ENCODE measurements around the gene TRIO. TPM values are rescaled to one million over a fixed set of nuclear protein-coding genes. Genes with fewer than 3 reads are reported as not detected.
A peak's percentile ranks its signal among the peaks of the same experiment; 100 is the strongest.

The TRIO gene
- total RNA-seq, 4 donors from 2014 or later, result 186 to 388 (median 285) TPM

- Histone ChIP-seq H3K4me3 (no peak overlapping the region), H3K4me1 (peaks cover 0 to 17% (median 3%) of the 10 kb centered on the region in 4 donors), H3K36me3 (peaks cover 0 to 8% (median 4%) of the 10 kb centered on the region in 4 donors), H3K9me3 (no peaks in the 10 kb centered on the region), H3K27me3 (no peaks in the 10 kb centered on the region), H3K27ac (no peak overlapping the region)
- in situ Hi-C loops (cut with MboI; ENCODE audit: low pct_ligation_motif_present in 1 of 4, low pct_unique_long_range_greater_than_20kb in 1 of 4, low sequenced_read_pairs in 3 of 4) (no loop called here), intact Hi-C loops (cut with DNase I; ENCODE audit: low total_unique reads) (no loop called here)
- DNase-seq, result no peak
- TF ChIP-seq POLR2A (IDR thresholded peaks at IDR 0.05) (no peak), CTCF (IDR thresholded peaks at IDR 0.05) (no peak), EP300 (IDR thresholded peaks at IDR 0.05; ENCODE audit: low read depth) (no peak), POLR2AphosphoS5 (IDR thresholded peaks at IDR 0.05) (no peak)
- 82 to 90% methylated on average over 6 of the region's 6 CpGs for WGBS, 2 donors (ENCODE audit: low coverage in 1 of 2)
Observed at GRCh38 chr5:14438195-14438606, 295.1 kb downstream of the TRIO start.

- Histone ChIP-seq H3K27ac (peak overlapping the region; percentile 67 to 85 (median 75)), H3K36me3 (peaks cover 0 to 8% (median 0%) of the 10 kb centered on the region in 4 donors), H3K27me3 (no peaks in the 10 kb centered on the region), H3K4me1 (peaks cover 0 to 27% (median 10%) of the 10 kb centered on the region in 4 donors), H3K4me3 (no peak overlapping the region), H3K9me3 (no peaks in the 10 kb centered on the region)
- in situ Hi-C loops (cut with MboI; ENCODE audit: low pct_ligation_motif_present in 1 of 4, low pct_unique_long_range_greater_than_20kb in 1 of 4, low sequenced_read_pairs in 3 of 4) (no loop called here), intact Hi-C loops (cut with DNase I; ENCODE audit: low total_unique reads) (no loop called here)
- WGBS, 2 donors (ENCODE audit: low coverage in 1 of 2), result 78 to 81% methylated on average over 12 to 14 of the region's 14 CpGs
- no peak for DNase-seq
- TF ChIP-seq POLR2A (IDR thresholded peaks at IDR 0.05) (no peak), EP300 (IDR thresholded peaks at IDR 0.05; ENCODE audit: low read depth) (no peak), POLR2AphosphoS5 (IDR thresholded peaks at IDR 0.05) (no peak), CTCF (IDR thresholded peaks at IDR 0.05) (no peak)
Observed at GRCh38 chr5:14439087-14439871, 296.1 kb downstream of the TRIO start.

- H3K4me3 ChIP-seq, result peak overlapping the region in 2 of 4 donors; percentile 4 to 17
Observed at GRCh38 chr5:14440223-14440581, 297.1 kb downstream of the TRIO start.

More at GRCh38 chr5:14440223-14440581, 297.1 kb downstream of the TRIO start:
- in situ Hi-C loops (cut with MboI; ENCODE audit: low pct_ligation_motif_present in 1 of 4, low pct_unique_long_range_greater_than_20kb in 1 of 4, low sequenced_read_pairs in 3 of 4), result no loop called here
- Histone ChIP-seq H3K9me3 (no peaks in the 10 kb centered on the region), H3K27ac (peak overlapping the region; percentile 67 to 85 (median 75)), H3K27me3 (no peaks in the 10 kb centered on the region), H3K4me1 (peaks cover 0 to 37% (median 17%) of the 10 kb centered on the region in 4 donors), H3K36me3 (peaks cover 0 to 1% (median 0%) of the 10 kb centered on the region in 4 donors)
- no peak for DNase-seq
- WGBS, 2 donors (ENCODE audit: low coverage in 1 of 2), result 63 to 74% methylated on average over 4 to 10 of the region's 10 CpGs
- intact Hi-C loops (cut with DNase I; ENCODE audit: low total_unique reads), result no loop called here
- TF ChIP-seq POLR2A (IDR thresholded peaks at IDR 0.05) (no peak), POLR2AphosphoS5 (IDR thresholded peaks at IDR 0.05) (no peak), CTCF (IDR thresholded peaks at IDR 0.05) (no peak), EP300 (IDR thresholded peaks at IDR 0.05; ENCODE audit: low read depth) (no peak)

All from transverse colon (tissue), 4 donors.